Measurements from ENCODE around the gene RCOR1.

DNA sequence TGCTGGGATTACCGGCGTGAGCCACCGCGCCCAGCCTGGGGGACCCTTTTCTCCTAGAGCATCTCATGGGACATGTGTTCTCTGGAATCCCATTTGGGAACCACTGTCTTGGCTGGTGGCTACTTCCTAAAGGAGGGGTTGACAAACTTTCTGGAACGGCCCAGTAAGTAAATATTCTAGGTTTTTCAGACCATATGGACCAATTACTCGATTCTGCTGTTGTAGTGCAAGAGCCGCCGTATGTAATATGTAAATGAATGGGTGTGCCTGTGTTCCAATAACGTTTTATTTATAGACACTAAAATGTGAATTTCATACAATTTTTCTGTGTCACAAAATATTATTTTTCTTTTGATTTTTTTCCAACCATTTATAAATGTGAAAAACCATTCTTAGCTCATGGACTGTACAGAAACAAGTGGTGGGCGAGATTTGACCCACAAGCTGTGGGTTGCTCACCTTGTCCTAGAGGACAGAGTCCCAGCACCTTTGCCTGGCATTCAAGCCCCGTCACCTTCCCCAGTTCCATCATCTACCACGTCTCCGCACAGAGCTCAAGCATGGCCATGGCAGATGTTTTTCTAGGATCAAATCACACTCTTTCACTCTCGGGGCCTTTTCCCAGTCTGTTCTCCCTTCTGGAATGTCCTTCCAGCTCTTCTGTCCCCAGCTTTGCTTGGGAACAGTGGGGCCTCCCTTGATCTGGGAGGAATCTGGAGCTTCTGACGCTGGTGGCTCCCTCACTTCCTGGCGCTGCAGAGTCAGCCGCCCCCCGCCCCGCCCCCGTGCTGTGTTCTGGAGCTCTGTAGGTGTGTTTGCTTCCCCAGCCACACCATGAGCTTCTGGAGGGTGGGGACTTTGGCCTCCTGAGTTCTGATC lies 17.9 kb upstream of the RCOR1 start:
- TF ChIP-seq, protein P1, sequence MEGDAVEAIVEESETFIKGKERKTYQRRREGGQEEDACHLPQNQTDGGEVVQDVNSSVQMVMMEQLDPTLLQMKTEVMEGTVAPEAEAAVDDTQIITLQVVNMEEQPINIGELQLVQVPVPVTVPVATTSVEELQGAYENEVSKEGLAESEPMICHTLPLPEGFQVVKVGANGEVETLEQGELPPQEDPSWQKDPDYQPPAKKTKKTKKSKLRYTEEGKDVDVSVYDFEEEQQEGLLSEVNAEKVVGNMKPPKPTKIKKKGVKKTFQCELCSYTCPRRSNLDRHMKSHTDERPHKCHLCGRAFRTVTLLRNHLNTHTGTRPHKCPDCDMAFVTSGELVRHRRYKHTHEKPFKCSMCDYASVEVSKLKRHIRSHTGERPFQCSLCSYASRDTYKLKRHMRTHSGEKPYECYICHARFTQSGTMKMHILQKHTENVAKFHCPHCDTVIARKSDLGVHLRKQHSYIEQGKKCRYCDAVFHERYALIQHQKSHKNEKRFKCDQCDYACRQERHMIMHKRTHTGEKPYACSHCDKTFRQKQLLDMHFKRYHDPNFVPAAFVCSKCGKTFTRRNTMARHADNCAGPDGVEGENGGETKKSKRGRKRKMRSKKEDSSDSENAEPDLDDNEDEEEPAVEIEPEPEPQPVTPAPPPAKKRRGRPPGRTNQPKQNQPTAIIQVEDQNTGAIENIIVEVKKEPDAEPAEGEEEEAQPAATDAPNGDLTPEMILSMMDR (IDR thresholded peaks at IDR 0.05 in 8 of 11, conservative IDR thresholded peaks at IDR 0.05 in 3 of 11) = no peak
- no peak for TF ChIP-seq POLR2AphosphoS5 (IDR thresholded peaks at IDR 0.05)
- TF ChIP-seq POLR2A (IDR thresholded peaks at IDR 0.05) = no peak
